HG03135 (cell line): ENCODE measurements around the gene ABCA10.
"Not testable (repeated sequence)": the region's sequence is repeated elsewhere in the genome, so short reads cannot be mapped to it uniquely, and the experiment has no call there.

Experiments used
- ATAC-seq: cut with Tn5 transposase; IDR thresholded peaks from one replicate; pipeline ENCODE4 v1.9.1; 2021; ENCODE audit warnings: mild to moderate bottlenecking, moderate library complexity; ENCODE audit not compliant: unreplicated experiment

ABCA10 gene

GRCh38 chr17:69168642-69169041 is 60.0 kb downstream of the ABCA10 start:
- ATAC-seq, result not testable (repeated sequence)

- ATAC-seq, result no peak
Observed at GRCh38 chr17:69166957-69167356, 61.7 kb downstream of the ABCA10 start.

- no peak for ATAC-seq
Observed at GRCh38 chr17:69164206-69164605, 64.4 kb downstream of the ABCA10 start.

- ATAC-seq, result no peak
Observed at GRCh38 chr17:69159418-69159817, 69.2 kb downstream of the ABCA10 start.

GRCh38 chr17:69154267-69154666 is 74.4 kb downstream of the ABCA10 start:
- ATAC-seq, result no peak

GRCh38 chr17:69150333-69150732 is 78.3 kb downstream of the ABCA10 start:
- ATAC-seq, result no peak

GRCh38 chr17:69147460-69147859 is 81.2 kb downstream of the ABCA10 start:
- ATAC-seq, result no peak

- no peak for ATAC-seq
Observed at GRCh38 chr17:69144331-69145255, 84.0 kb downstream of the ABCA10 start.

GRCh38 chr17:69143683-69144231 is 84.9 kb downstream of the ABCA10 start:
- ATAC-seq, result no peak

GRCh38 chr17:69143151-69143550 is 85.5 kb downstream of the ABCA10 start:
- ATAC-seq, result no peak

GRCh38 chr17:69142175-69142802 is 86.3 kb downstream of the ABCA10 start:
- no peak for ATAC-seq

- no peak for ATAC-seq
Observed at GRCh38 chr17:69141431-69142174, 87.0 kb downstream of the ABCA10 start, which contains the start of gene ABCA6. Gene ABCA6, minus strand, starts transcription at chr17:69141895. Its CDS starts 1,192 bp downstream, at chr17:69140703.

GRCh38 chr17:69134112-69134511 is 94.5 kb downstream of the ABCA10 start:
- no peak for ATAC-seq

GRCh38 chr17:69130627-69131296 is 97.9 kb downstream of the ABCA10 start:
- ATAC-seq, result no peak

GRCh38 chr17:69123626-69124025 is 105.0 kb downstream of the ABCA10 start:
- no peak for ATAC-seq

- ATAC-seq, result no peak
Observed at GRCh38 chr17:69122065-69122464, 106.6 kb downstream of the ABCA10 start.

GRCh38 chr17:69117855-69118784 is 110.5 kb downstream of the ABCA10 start:
- ATAC-seq, result peak; percentile 38

- ATAC-seq, result no peak
Observed at GRCh38 chr17:69111794-69112193, 116.8 kb downstream of the ABCA10 start.
